ENCODE results near the gene CASTOR1.

The CASTOR1 gene

DNA sequence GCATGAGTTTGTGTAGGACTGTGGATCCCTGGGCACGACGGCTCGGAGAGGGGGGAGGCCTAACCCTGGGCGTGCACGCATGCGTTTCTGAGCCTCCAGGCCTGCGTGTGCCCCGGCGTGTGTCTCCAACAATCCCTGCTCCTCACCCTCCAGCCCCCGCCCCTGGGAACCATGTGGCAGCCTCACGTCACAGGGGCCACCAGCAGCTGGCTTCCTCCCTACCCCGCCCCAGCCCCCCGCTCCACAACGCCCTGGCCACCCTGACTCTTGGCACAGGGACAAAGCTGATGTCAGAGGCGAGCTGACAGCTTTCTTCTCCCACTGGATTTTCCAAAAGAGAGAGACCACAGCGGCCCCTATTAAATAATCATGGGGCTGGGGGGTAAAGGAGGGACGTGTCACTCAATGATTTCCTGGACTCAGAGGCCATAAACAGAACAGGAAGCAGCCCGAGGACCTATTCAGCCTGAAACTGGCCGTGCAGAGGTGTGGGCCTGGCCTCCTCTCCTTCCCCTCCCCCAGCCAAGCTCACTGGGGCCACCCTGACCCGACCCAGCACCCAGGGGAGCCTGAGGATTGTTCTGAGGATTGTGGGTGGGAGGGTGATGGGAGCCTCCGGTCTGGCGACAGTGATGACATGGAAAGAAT lies 36.0 kb downstream of the CASTOR1 start:
- H3K4me3 ChIP-seq = peak overlapping the region; percentile 57
- TF ChIP-seq, protein P1, sequence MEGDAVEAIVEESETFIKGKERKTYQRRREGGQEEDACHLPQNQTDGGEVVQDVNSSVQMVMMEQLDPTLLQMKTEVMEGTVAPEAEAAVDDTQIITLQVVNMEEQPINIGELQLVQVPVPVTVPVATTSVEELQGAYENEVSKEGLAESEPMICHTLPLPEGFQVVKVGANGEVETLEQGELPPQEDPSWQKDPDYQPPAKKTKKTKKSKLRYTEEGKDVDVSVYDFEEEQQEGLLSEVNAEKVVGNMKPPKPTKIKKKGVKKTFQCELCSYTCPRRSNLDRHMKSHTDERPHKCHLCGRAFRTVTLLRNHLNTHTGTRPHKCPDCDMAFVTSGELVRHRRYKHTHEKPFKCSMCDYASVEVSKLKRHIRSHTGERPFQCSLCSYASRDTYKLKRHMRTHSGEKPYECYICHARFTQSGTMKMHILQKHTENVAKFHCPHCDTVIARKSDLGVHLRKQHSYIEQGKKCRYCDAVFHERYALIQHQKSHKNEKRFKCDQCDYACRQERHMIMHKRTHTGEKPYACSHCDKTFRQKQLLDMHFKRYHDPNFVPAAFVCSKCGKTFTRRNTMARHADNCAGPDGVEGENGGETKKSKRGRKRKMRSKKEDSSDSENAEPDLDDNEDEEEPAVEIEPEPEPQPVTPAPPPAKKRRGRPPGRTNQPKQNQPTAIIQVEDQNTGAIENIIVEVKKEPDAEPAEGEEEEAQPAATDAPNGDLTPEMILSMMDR (IDR thresholded peaks at IDR 0.05) = no peak
- H3K27ac ChIP-seq = peak overlapping the region in 1 of 2 donors; percentile 69
- no peak for DNase-seq (ENCODE audit: low spot score)

DNA sequence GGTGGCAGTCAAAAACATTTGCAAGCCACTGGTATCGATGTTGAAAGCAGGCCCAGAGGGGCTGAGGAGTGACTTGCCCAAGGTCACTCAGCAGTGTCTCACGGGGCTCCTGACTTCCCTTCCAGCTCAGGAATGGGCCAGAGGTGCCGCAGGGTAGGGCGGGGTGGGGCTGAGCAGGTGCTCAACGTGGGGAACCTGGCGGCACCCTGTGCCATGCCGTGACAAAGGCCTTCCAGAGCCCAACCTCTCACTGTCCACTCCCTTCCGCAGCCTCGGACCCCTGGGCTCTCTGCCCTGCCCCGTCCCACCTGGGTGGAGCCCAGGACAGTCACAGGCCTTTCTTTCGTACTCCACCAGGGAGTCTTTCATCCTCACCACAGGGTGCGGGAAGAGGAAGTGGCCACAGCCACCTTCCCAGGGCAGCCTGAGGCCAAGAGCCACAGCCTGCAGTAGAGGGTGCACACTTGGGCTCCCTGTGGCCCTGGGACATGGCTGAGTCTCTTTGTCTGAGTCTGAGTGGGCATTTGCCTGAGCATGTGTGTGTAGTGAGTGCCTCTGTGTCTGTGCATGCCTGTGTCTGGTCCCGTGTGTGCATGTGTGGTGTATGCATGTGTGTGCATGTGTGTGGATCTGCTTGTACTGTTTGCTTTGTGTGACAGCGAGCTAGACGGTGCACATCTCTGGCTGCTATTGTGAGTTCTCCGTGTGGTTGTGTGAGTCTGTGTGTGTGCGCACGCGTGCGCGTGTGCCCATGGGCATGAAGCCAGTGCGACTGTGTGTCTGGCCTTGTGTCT lies 36.7 kb downstream of the CASTOR1 start:
- peak overlapping the region; percentile 57 for H3K4me3 ChIP-seq
- no peak for DNase-seq (ENCODE audit: low spot score)
- H3K27ac ChIP-seq = peak overlapping the region in 1 of 2 donors; percentile 69
- TF ChIP-seq, protein P1 (IDR thresholded peaks at IDR 0.05) = no peak

DNA sequence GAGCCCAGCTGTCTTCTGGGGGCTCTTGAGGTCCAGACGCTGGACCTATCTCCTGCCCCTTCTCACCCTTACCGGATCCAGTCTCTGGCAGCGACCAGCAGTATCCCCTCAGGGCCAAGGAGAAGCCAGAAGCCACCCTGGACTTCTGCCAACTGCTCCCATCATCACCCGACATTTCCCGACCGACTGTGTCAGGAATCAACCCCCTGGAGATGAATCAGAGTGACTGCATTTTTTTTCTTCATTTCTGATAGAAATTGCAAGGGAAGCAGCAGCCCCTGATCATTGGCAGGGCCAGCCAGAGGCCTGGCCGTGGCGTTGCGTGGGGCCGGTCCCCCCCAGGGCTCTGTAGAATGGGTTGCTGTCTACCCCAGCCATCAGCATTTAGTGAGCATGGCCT lies 37.6 kb downstream of the CASTOR1 start:
- H3K4me3 ChIP-seq = no peak overlapping the region
- H3K27ac ChIP-seq = no peak overlapping the region
- no peak for DNase-seq (ENCODE audit: low spot score)

GRCh38 chr22:30250661-30251267 lies 38.5 kb downstream of the CASTOR1 start:
- TF ChIP-seq, protein P1 (IDR thresholded peaks at IDR 0.05) = no peak
- Histone ChIP-seq H3K4me3 (no peak overlapping the region), H3K27ac (no peak overlapping the region)
- DNase-seq (ENCODE audit: low spot score) = no peak

More for the DNA sequence above, 37.6 kb downstream of the CASTOR1 start:
- TF ChIP-seq, protein P1 (IDR thresholded peaks at IDR 0.05) = no peak

GRCh38 chr22:30250039-30250565 lies 39.2 kb downstream of the CASTOR1 start:
- no peak for DNase-seq (ENCODE audit: low spot score)
- H3K27ac ChIP-seq = no peak overlapping the region
- TF ChIP-seq, protein P1 (IDR thresholded peaks at IDR 0.05) = no peak
- no peak overlapping the region for H3K4me3 ChIP-seq

- DNase-seq (ENCODE audit: low spot score) = no peak
- H3K4me3 ChIP-seq = peak overlapping the region; percentile 35
- TF ChIP-seq, protein P1 (IDR thresholded peaks at IDR 0.05) = no peak
- peak overlapping the region in 1 of 2 donors; percentile 38 for H3K27ac ChIP-seq
Observed at GRCh38 chr22:30249049-30250038, 40.0 kb downstream of the CASTOR1 start.
